Measurements from ENCODE around the gene GCK.

Gene GCK

GRCh38 chr7:44147026-44147991 is 41.9 kb downstream of the GCK start:
- Histone ChIP-seq H3K27me3 (ENCODE audit: control insufficient read depth, insufficient read depth, low read length) (peaks cover 33% of the 10 kb centered on the region), H3K9me3 (ENCODE audit: control insufficient read depth, insufficient read depth, low read length) (no peaks in the 10 kb centered on the region), H3K4me3 (ENCODE audit: low read depth, low read length) (no peak overlapping the region), H3K4me1 (ENCODE audit: control insufficient read depth, insufficient read depth, low read length) (peaks cover 4% of the 10 kb centered on the region), H3K9ac (ENCODE audit: low read depth, low read length) (no peak overlapping the region), H3K36me3 (ENCODE audit: control insufficient read depth, insufficient read depth, low read length) (no peaks in the 10 kb centered on the region)

GRCh38 chr7:44145969-44146911 is 43.0 kb downstream of the GCK start:
- Histone ChIP-seq H3K36me3 (ENCODE audit: control insufficient read depth, insufficient read depth, low read length) (no peaks in the 10 kb centered on the region), H3K9me3 (ENCODE audit: control insufficient read depth, insufficient read depth, low read length) (no peaks in the 10 kb centered on the region), H3K27me3 (ENCODE audit: control insufficient read depth, insufficient read depth, low read length) (peaks cover 33% of the 10 kb centered on the region), H3K4me1 (ENCODE audit: control insufficient read depth, insufficient read depth, low read length) (peaks cover 4% of the 10 kb centered on the region), H3K9ac (ENCODE audit: low read depth, low read length) (no peak overlapping the region), H3K4me3 (ENCODE audit: low read depth, low read length) (peak overlapping the region; percentile 67)

GRCh38 chr7:44145479-44145968 is 43.7 kb downstream of the GCK start:
- no peaks in the 10 kb centered on the region for H3K36me3 ChIP-seq (ENCODE audit: control insufficient read depth, insufficient read depth, low read length)
- peaks cover 33% of the 10 kb centered on the region for H3K27me3 ChIP-seq (ENCODE audit: control insufficient read depth, insufficient read depth, low read length)
- H3K4me1 ChIP-seq (ENCODE audit: control insufficient read depth, insufficient read depth, low read length) = peaks cover 4% of the 10 kb centered on the region
- no peak overlapping the region for H3K9ac ChIP-seq (ENCODE audit: low read depth, low read length)
- peak overlapping the region; percentile 67 for H3K4me3 ChIP-seq (ENCODE audit: low read depth, low read length)
- no peaks in the 10 kb centered on the region for H3K9me3 ChIP-seq (ENCODE audit: control insufficient read depth, insufficient read depth, low read length)

- peaks cover 4% of the 10 kb centered on the region for H3K4me1 ChIP-seq (ENCODE audit: control insufficient read depth, insufficient read depth, low read length)
- no peak overlapping the region for H3K9ac ChIP-seq (ENCODE audit: low read depth, low read length)
- H3K4me3 ChIP-seq (ENCODE audit: low read depth, low read length) = peak overlapping the region; percentile 67
- peaks cover 33% of the 10 kb centered on the region for H3K27me3 ChIP-seq (ENCODE audit: control insufficient read depth, insufficient read depth, low read length)
- H3K36me3 ChIP-seq (ENCODE audit: control insufficient read depth, insufficient read depth, low read length) = no peaks in the 10 kb centered on the region
- H3K9me3 ChIP-seq (ENCODE audit: control insufficient read depth, insufficient read depth, low read length) = no peaks in the 10 kb centered on the region
These were observed 44.2 kb downstream of the GCK start for GRCh38 chr7:44144968-44145478.

- Histone ChIP-seq H3K9ac (ENCODE audit: low read depth, low read length) (no peak overlapping the region), H3K4me3 (ENCODE audit: low read depth, low read length) (no peak overlapping the region), H3K9me3 (ENCODE audit: control insufficient read depth, insufficient read depth, low read length) (no peaks in the 10 kb centered on the region), H3K27me3 (ENCODE audit: control insufficient read depth, insufficient read depth, low read length) (peaks cover 33% of the 10 kb centered on the region), H3K36me3 (ENCODE audit: control insufficient read depth, insufficient read depth, low read length) (no peaks in the 10 kb centered on the region), H3K4me1 (ENCODE audit: control insufficient read depth, insufficient read depth, low read length) (peaks cover 4% of the 10 kb centered on the region)
These were observed 44.7 kb downstream of the GCK start for GRCh38 chr7:44144426-44144967.

- H3K9ac ChIP-seq (ENCODE audit: low read depth, low read length) = no peak overlapping the region
- no peak overlapping the region for H3K4me3 ChIP-seq (ENCODE audit: low read depth, low read length)
- no peaks in the 10 kb centered on the region for H3K36me3 ChIP-seq (ENCODE audit: control insufficient read depth, insufficient read depth, low read length)
- H3K4me1 ChIP-seq (ENCODE audit: control insufficient read depth, insufficient read depth, low read length) = peaks cover 4% of the 10 kb centered on the region
- H3K27me3 ChIP-seq (ENCODE audit: control insufficient read depth, insufficient read depth, low read length) = peaks cover 33% of the 10 kb centered on the region
- no peaks in the 10 kb centered on the region for H3K9me3 ChIP-seq (ENCODE audit: control insufficient read depth, insufficient read depth, low read length)
These were observed 45.5 kb downstream of the GCK start for GRCh38 chr7:44143646-44144250.

- H3K27me3 ChIP-seq (ENCODE audit: control insufficient read depth, insufficient read depth, low read length) = peaks cover 32% of the 10 kb centered on the region
- H3K9ac ChIP-seq (ENCODE audit: low read depth, low read length) = no peak overlapping the region
- H3K9me3 ChIP-seq (ENCODE audit: control insufficient read depth, insufficient read depth, low read length) = no peaks in the 10 kb centered on the region
- no peaks in the 10 kb centered on the region for H3K36me3 ChIP-seq (ENCODE audit: control insufficient read depth, insufficient read depth, low read length)
- H3K4me3 ChIP-seq (ENCODE audit: low read depth, low read length) = no peak overlapping the region
- peaks cover 4% of the 10 kb centered on the region for H3K4me1 ChIP-seq (ENCODE audit: control insufficient read depth, insufficient read depth, low read length)
These were observed 47.2 kb downstream of the GCK start for GRCh38 chr7:44142028-44142427.

- Histone ChIP-seq H3K9me3 (ENCODE audit: control insufficient read depth, insufficient read depth, low read length) (no peaks in the 10 kb centered on the region), H3K4me1 (ENCODE audit: control insufficient read depth, insufficient read depth, low read length) (no peaks in the 10 kb centered on the region), H3K27me3 (ENCODE audit: control insufficient read depth, insufficient read depth, low read length) (peaks cover 25% of the 10 kb centered on the region), H3K9ac (ENCODE audit: low read depth, low read length) (no peak within 1 kb of the TSS), H3K36me3 (ENCODE audit: control insufficient read depth, insufficient read depth, low read length) (no peaks in the 10 kb centered on the region), H3K4me3 (ENCODE audit: low read depth, low read length) (no peak within 1 kb of the TSS)
These were observed 47.9 kb downstream of the GCK start, which contains the start of gene MYL7 for GRCh38 chr7:44141221-44141850. Gene MYL7, minus strand, starts transcription at chr7:44141332. Its CDS starts 27 bp downstream, at chr7:44141305.

GRCh38 chr7:44140341-44140740 is 48.9 kb downstream of the GCK start:
- H3K4me3 ChIP-seq (ENCODE audit: low read depth, low read length) = no peak overlapping the region
- no peaks in the 10 kb centered on the region for H3K4me1 ChIP-seq (ENCODE audit: control insufficient read depth, insufficient read depth, low read length)
- no peaks in the 10 kb centered on the region for H3K9me3 ChIP-seq (ENCODE audit: control insufficient read depth, insufficient read depth, low read length)
- no peaks in the 10 kb centered on the region for H3K36me3 ChIP-seq (ENCODE audit: control insufficient read depth, insufficient read depth, low read length)
- peaks cover 20% of the 10 kb centered on the region for H3K27me3 ChIP-seq (ENCODE audit: control insufficient read depth, insufficient read depth, low read length)
- H3K9ac ChIP-seq (ENCODE audit: low read depth, low read length) = no peak overlapping the region

- Histone ChIP-seq H3K4me1 (ENCODE audit: control insufficient read depth, insufficient read depth, low read length) (no peaks in the 10 kb centered on the region), H3K36me3 (ENCODE audit: control insufficient read depth, insufficient read depth, low read length) (no peaks in the 10 kb centered on the region), H3K9me3 (ENCODE audit: control insufficient read depth, insufficient read depth, low read length) (no peaks in the 10 kb centered on the region), H3K4me3 (ENCODE audit: low read depth, low read length) (no peak overlapping the region), H3K9ac (ENCODE audit: low read depth, low read length) (no peak overlapping the region), H3K27me3 (ENCODE audit: control insufficient read depth, insufficient read depth, low read length) (peaks cover 12% of the 10 kb centered on the region)
These were observed 49.8 kb downstream of the GCK start for GRCh38 chr7:44139311-44140010.

Measured in iPS-15b (cell line).